Spleen (tissue), 7 donors: Measurements from ENCODE around the gene EZR.

ENCODE experiments used
- POLR2AphosphoS5 ChIP-seq, 3 donors: sonication (generic); formaldehyde crosslinking; IDR thresholded peaks; one replicate each; pipeline ENCODE4 v1.5.1; 2017; ENCODE audit warnings: antibody characterized with exemption in 3 of 3
- TF ChIP-seq, protein P1 (sequence below), 11 experiments: fragments of 200-600 bp in 7 of 11; fragments of 450-650 bp in 4 of 11; sonication (generic) in 4 of 11; IDR thresholded peaks in 8 of 11; conservative IDR thresholded peaks in 3 of 11; 1 replicate in 7 of 11; 2 replicates in 4 of 11; pipeline versions ENCODE4 v1.4.0 to v1.8.0; 2016 to 2021; ENCODE audit warnings: antibody characterized with exemption in 11 of 11, inconsistent platforms in 4 of 11, mild to moderate bottlenecking in 1 of 11
- donor health status: DM: no; HTN: no; CAD: no; lungs with moderate emphysema.
- donor health status: DM: no; HTN: no; CAD: no.
- donor health status: DM: no; HTN: no; CAD: no.

- TF ChIP-seq POLR2AphosphoS5 (IDR thresholded peaks at IDR 0.05): peak in 1 of 3 donors; percentile 3
- TF ChIP-seq, protein P1, sequence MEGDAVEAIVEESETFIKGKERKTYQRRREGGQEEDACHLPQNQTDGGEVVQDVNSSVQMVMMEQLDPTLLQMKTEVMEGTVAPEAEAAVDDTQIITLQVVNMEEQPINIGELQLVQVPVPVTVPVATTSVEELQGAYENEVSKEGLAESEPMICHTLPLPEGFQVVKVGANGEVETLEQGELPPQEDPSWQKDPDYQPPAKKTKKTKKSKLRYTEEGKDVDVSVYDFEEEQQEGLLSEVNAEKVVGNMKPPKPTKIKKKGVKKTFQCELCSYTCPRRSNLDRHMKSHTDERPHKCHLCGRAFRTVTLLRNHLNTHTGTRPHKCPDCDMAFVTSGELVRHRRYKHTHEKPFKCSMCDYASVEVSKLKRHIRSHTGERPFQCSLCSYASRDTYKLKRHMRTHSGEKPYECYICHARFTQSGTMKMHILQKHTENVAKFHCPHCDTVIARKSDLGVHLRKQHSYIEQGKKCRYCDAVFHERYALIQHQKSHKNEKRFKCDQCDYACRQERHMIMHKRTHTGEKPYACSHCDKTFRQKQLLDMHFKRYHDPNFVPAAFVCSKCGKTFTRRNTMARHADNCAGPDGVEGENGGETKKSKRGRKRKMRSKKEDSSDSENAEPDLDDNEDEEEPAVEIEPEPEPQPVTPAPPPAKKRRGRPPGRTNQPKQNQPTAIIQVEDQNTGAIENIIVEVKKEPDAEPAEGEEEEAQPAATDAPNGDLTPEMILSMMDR (IDR thresholded peaks at IDR 0.05 in 8 of 11, conservative IDR thresholded peaks at IDR 0.05 in 3 of 11): no peak
Measured at GRCh38 chr6:158816329-158816728, 2.8 kb downstream of the EZR start.
